ENCODE data around the gene TLCD2. TPM values are rescaled to one million over a fixed set of nuclear protein-coding genes. Genes with fewer than 3 reads are reported as not detected.
A peak's percentile ranks its signal among the peaks of the same experiment; 100 is the strongest.
"Not testable (repeated sequence)": the region's sequence is repeated elsewhere in the genome, so short reads cannot be mapped to it uniquely, and the experiment has no call there.

The TLCD2 gene
- total RNA-seq, 1 donor from 2014 or later, result 1.1 TPM

DNA sequence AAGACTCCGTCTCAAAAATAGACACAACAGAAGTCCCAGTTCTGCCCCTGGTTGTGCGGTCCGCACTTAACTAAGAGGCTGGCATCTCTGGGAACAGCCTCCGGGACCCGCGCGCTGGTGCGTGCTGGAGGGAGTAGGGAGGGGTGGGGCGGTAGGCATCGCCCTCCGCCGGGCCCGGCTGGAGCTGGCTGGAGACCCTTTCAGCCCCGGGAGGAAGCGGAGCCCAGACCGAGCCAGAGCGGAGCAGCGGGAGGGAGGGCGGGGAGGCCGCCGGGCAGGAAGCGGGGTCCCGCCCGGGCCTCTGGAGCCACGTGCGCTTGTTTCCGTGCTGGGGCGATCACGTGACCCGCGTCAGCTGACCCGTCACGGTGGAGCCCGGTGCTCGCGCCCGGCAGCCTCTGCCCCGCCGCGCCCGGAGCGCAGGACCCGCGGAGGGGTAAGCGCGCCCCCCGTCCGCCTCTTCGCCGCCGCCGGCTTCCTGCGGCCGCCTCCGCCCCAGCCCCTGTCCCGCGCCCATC lies 14.2 kb upstream of the TLCD2 start, which contains the start of gene WDR81:
Gene WDR81, plus strand, starts transcription at position 354 of the 518 bp plus-strand sequence. CDS start 256 bp downstream, outside the sequence.
- DNase-seq (ENCODE audit: low read depth, low spot score), result peak; percentile 75
- Mint-ChIP-seq H3K27me3 (ENCODE audit: low read depth) (no peaks in the 10 kb centered on the region), H3K9me3 (no peaks in the 10 kb centered on the region), H3K27ac (ENCODE audit: unreplicated experiment) (no peak within 1 kb of the TSS), H3K36me3 (ENCODE audit: low read depth) (no peaks in the 10 kb centered on the region), H3K4me3 (peak within 1 kb of the TSS; percentile 80), H3K4me1 (peaks cover 10% of the 10 kb centered on the region)
- TF ChIP-seq, protein P1, sequence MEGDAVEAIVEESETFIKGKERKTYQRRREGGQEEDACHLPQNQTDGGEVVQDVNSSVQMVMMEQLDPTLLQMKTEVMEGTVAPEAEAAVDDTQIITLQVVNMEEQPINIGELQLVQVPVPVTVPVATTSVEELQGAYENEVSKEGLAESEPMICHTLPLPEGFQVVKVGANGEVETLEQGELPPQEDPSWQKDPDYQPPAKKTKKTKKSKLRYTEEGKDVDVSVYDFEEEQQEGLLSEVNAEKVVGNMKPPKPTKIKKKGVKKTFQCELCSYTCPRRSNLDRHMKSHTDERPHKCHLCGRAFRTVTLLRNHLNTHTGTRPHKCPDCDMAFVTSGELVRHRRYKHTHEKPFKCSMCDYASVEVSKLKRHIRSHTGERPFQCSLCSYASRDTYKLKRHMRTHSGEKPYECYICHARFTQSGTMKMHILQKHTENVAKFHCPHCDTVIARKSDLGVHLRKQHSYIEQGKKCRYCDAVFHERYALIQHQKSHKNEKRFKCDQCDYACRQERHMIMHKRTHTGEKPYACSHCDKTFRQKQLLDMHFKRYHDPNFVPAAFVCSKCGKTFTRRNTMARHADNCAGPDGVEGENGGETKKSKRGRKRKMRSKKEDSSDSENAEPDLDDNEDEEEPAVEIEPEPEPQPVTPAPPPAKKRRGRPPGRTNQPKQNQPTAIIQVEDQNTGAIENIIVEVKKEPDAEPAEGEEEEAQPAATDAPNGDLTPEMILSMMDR (conservative IDR thresholded peaks at IDR 0.05), result no peak

DNA sequence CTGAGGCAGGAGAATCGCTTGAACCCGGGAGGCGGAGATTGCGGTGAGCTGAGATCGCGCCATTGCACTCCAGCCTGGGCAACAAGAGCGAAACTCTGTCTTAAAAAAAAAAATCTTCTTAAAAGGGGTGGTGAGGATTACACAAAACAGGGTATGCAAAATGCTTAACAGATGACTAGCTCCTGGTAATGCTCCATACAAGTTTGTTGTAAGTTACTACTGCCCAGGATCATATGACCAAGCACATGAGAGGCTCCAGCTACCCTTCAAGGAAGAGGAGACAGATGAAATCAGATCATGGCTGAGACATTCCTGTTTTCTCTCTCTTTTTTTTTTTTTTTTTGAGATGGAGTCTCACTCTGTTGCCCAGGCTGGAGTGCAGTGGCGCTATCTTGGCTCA lies 11.8 kb upstream of the TLCD2 start:
- H3K36me3 Mint-ChIP-seq (ENCODE audit: low read depth); H3K9me3 Mint-ChIP-seq; H3K27me3 Mint-ChIP-seq (ENCODE audit: low read depth); DNase-seq (ENCODE audit: low read depth, low spot score); H3K27ac Mint-ChIP-seq (ENCODE audit: unreplicated experiment): not testable (repeated sequence)
- H3K4me1 Mint-ChIP-seq, result peaks cover 18% of the 10 kb centered on the region
- peak overlapping the region; percentile 34 for H3K4me3 Mint-ChIP-seq

DNA sequence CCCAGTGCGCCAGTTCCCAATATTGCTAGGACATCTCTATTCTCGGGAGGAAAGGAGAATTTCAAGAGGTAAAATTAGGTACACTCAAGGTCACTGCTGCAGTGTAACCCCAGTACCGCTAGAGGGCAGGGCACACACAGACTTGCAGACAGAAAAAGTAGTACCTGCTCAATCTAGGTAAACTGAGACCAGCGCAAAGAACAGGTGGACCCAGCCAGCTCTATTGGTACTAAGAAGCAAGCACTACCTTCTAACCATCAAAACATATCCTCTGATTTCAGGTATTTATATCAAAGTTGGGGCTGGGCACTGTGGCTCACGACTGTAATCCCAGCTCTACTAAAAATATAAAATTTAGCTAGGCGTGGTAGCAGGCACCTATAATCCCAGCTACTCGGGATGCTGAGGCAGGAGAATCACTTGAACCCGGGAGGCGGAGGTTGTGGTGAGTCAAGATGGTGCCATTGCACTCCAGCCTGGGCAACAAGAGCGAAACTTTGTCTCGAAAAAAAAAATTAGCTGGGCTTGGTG lies 10.7 kb upstream of the TLCD2 start:
- H3K9me3 Mint-ChIP-seq, result no peaks in the 10 kb centered on the region

DNA sequence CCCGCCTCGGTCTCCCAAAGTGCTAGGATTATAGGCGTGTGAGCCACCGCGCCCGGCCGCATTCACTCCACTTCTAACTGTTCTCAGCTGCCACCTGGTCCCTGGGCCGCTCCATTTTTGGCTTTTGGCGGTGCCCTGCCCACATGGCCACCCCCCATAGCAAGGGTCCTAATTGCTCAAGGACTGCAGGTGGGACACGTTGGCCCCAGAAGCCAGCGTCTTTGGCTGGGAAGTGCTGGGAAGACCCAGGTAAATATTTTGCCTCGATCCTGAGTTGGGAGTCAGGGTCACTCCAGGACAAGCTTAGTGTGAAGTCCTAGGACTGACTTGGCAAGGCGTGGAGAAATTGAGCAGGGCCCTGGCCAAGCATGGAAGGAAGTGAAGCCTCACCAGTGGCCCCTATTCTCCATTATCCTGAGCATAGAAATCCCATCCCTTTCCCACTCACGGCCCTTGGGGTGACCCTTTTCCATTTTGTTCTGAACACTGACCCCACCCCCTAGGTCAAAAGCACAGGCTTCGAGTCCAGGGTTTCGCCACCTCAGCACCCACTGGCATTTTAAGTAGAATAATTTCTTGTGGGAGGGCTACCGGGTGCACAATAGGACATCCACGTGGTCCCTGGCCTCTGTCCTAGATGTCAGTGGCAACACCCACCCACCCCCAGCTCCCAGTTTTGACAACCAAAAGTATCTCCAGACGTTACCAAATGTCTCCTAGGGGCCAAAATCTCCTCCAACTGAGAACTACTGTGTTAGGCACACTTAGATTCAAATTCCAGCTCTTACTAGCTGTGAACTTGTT lies 8.4 kb upstream of the TLCD2 start:
- Mint-ChIP-seq H3K4me3 (peak overlapping the region; percentile 94), H3K36me3 (ENCODE audit: low read depth) (no peaks in the 10 kb centered on the region)

More for the DNA sequence above, 10.7 kb upstream of the TLCD2 start:
- Mint-ChIP-seq H3K36me3 (ENCODE audit: low read depth) (no peaks in the 10 kb centered on the region), H3K4me1 (peaks cover 20% of the 10 kb centered on the region), H3K4me3 (peak overlapping the region; percentile 72), H3K27ac (ENCODE audit: unreplicated experiment) (no peak overlapping the region), H3K27me3 (ENCODE audit: low read depth) (no peaks in the 10 kb centered on the region)
- DNase-seq (ENCODE audit: low read depth, low spot score), result peak; percentile 62
- TF ChIP-seq, protein P1 (conservative IDR thresholded peaks at IDR 0.05), result peak; percentile 97

DNA sequence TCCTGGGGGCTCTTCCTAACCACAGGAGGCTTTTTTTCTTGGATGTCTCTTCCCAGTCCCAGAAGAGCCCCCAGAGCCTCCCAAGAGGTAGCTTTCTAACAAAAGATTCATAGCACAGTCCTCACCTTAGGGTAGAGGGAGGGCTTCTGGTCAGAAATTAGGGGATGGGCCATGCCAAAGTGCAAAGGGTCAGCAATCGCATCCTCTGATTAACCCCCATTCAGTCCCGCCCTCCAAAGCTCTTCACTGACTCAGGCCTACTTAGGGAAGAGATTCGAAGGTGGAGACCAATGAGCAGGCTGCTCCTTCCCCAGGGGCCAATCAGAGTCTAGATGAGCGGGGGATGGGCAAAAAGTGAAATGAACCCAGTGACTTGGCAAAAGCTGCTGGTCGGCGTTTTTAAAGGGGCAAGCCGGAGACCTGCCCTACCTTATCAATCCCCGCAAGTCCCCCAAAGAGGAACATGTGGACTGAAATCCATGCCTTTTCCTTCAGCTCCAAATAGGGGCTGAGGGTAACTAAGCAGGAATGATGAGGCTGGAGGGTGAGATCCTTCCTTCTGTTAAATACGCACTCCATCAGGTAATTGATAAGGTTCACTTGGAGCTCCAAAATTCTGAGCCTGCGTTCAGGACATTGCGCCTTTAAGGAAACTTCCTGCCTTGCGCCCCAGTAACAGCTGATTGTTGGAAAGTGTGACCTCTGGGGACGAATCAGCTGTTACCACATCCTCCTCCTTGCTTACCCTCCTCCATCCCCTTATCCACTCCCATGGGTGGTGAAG lies 6.9 kb upstream of the TLCD2 start:
- H3K27me3 Mint-ChIP-seq (ENCODE audit: low read depth), result no peaks in the 10 kb centered on the region
- H3K27ac Mint-ChIP-seq (ENCODE audit: unreplicated experiment), result peak overlapping the region; percentile 99
- H3K4me1 Mint-ChIP-seq, result peaks cover 35% of the 10 kb centered on the region
- TF ChIP-seq, protein P1 (conservative IDR thresholded peaks at IDR 0.05), result no peak
- DNase-seq (ENCODE audit: low read depth, low spot score), result peak; percentile 81
- H3K4me3 Mint-ChIP-seq, result peak overlapping the region; percentile 94
- H3K9me3 Mint-ChIP-seq, result no peaks in the 10 kb centered on the region
- H3K36me3 Mint-ChIP-seq (ENCODE audit: low read depth), result no peaks in the 10 kb centered on the region

More for the DNA sequence above, 8.4 kb upstream of the TLCD2 start:
- no peaks in the 10 kb centered on the region for H3K27me3 Mint-ChIP-seq (ENCODE audit: low read depth)
- H3K4me1 Mint-ChIP-seq, result peaks cover 36% of the 10 kb centered on the region
- no peak overlapping the region for H3K27ac Mint-ChIP-seq (ENCODE audit: unreplicated experiment)
- DNase-seq (ENCODE audit: low read depth, low spot score), result no peak
- TF ChIP-seq, protein P1 (conservative IDR thresholded peaks at IDR 0.05), result no peak
- H3K9me3 Mint-ChIP-seq, result no peaks in the 10 kb centered on the region
